Lung (tissue), 13 donors: ENCODE results near the gene HTT. TPM values are rescaled to one million over a fixed set of nuclear protein-coding genes. Genes with fewer than 3 reads are reported as not detected.
A peak's percentile ranks its signal among the peaks of the same experiment; 100 is the strongest.

Source experiments
- ATAC-seq: fragments of 200-7000 bp; cut with Tn5 transposase; one replicate; pipeline ENCODE4 v1.9.1; 2020; ENCODE audit warnings: moderate number of reproducible peaks; ENCODE audit not compliant: insufficient read depth, low FRiP score
- DNase-seq, 3 donors: peaks; one replicate each; pipeline ENCODE4 v3.0.0-alpha.2; 2013 to 2017
- H3K27ac ChIP-seq, 2 donors: one replicate each; pipeline ENCODE4 v1.5.1; 2013; ENCODE audit warnings: mild to moderate bottlenecking in 2 of 2, moderate library complexity in 2 of 2, control low read depth in 1 of 2, inconsistent platforms in 1 of 2, low read depth in 1 of 2, low read length in 1 of 2
- H3K27me3 ChIP-seq, 3 donors: one replicate each; pipeline ENCODE4 v1.5.1; 2013; ENCODE audit warnings: low read length in 2 of 3; ENCODE audit not compliant: control insufficient read depth in 3 of 3, insufficient read depth in 3 of 3
- H3K36me3 ChIP-seq, 4 donors: one replicate each; pipeline ENCODE4 v1.5.1; 2013; ENCODE audit warnings: low read length in 4 of 4, mild to moderate bottlenecking in 1 of 4, moderate library complexity in 1 of 4; ENCODE audit not compliant: control insufficient read depth in 4 of 4, insufficient read depth in 4 of 4
- H3K4me1 ChIP-seq, 5 donors: one replicate each; pipeline ENCODE4 v1.5.1; 2013; ENCODE audit warnings: low read length in 5 of 5, mild to moderate bottlenecking in 2 of 5, moderate library complexity in 1 of 5; ENCODE audit not compliant: control insufficient read depth in 5 of 5, insufficient read depth in 5 of 5
- H3K4me3 ChIP-seq: one replicate; pipeline ENCODE4 v1.5.1; 2013; ENCODE audit warnings: mild to moderate bottlenecking, control low read depth, moderate library complexity
- H3K9ac ChIP-seq, 2 donors: one replicate each; pipeline ENCODE4 v1.5.1; 2013; ENCODE audit warnings: low read length in 2 of 2, control low read depth in 1 of 2; ENCODE audit not compliant: insufficient read depth in 1 of 2
- H3K9me3 ChIP-seq, 4 donors: one replicate each; pipeline ENCODE4 v1.5.1; 2013; ENCODE audit warnings: low read length in 3 of 4, mild to moderate bottlenecking in 1 of 4, moderate library complexity in 1 of 4; ENCODE audit not compliant: control insufficient read depth in 4 of 4, insufficient read depth in 3 of 4
- CTCF ChIP-seq: IDR thresholded peaks from 2 replicates; pipeline ENCODE4 v1.5.1; 2012; ENCODE audit warnings: mild to moderate bottlenecking; ENCODE audit errors: control extremely low read depth, extremely low read depth
- WGBS, 2 donors: extraction: QIAGEN DNeasy Blood & Tissue Kit; methylation state at CpG; one replicate each; pipeline ENCODE4 v1.1.7; 2013; 5-methylcytosine and 5-hydroxymethylcytosine counted together
- polyA plus RNA-seq, 2 donors: library from polyadenylated mRNA; stranded (reverse); fragments of 200-250 nt; gene quantifications; one replicate each; pipeline ENCODE4 v1.2.1, GENCODE V29; 2013
- small RNA-seq: library from RNA; depleted of rRNA; stranded (forward); fragments of <200 nt; gene quantifications from one replicate; pipeline ENCODE3, GENCODE V24; 2014; ENCODE audit warnings: low replicate concordance
- total RNA-seq, 2 donors: library from RNA; depleted of rRNA in 1 of 2; stranded (reverse); fragments of >200 nt in 1 of 2; gene quantifications; one replicate each; pipeline ENCODE4 v1.2.1, GENCODE V29; 2014 to 2021
- donor health status: control.
- donor health status: control.
- donor health status: Bipolar disorder and iron deficiency.
- donor health status: healthy.
- donor health status: DM: yes; HTN: yes; CAD: no.

HTT gene
- total and polyA plus RNA-seq, 4 donors, result 17.0 to 109 (median 48.4) TPM

GRCh38 chr4:3292571-3293400, 218.3 kb downstream of the HTT start, which contains the start of gene RGS12:
Gene RGS12, plus strand, starts transcription at chr4:3293021. Its CDS starts 23,150 bp downstream, at chr4:3316171.
- ATAC-seq, result peak; percentile 94
- Histone ChIP-seq H3K27me3 (no peaks in the 10 kb centered on the region), H3K27ac (peak within 1 kb of the TSS; percentile 88 to 96), H3K9ac (peak within 1 kb of the TSS; percentile 82 to 89), H3K36me3 (peaks cover 0 to 14% (median 0%) of the 10 kb centered on the region in 4 donors), H3K4me1 (peaks cover 0 to 26% (median 5%) of the 10 kb centered on the region in 5 donors), H3K9me3 (peaks cover 0 to 2% (median under 1%) of the 10 kb centered on the region in 4 donors), H3K4me3 (peak within 1 kb of the TSS; percentile 70)
- DNase-seq, result peak; percentile 95 to 97 (median 97)
- TF ChIP-seq CTCF, result no peak
- 1 to 2% methylated on average over 22 to 121 of the region's 121 CpGs for WGBS, 2 donors

Small RNAs within 50 kb of the gene (small RNA-seq; reads per million reads assigned to genes)
- gene RF02134 (not detected), gene RF02135 (not detected), gene RNU6-204P (not detected)

Other genes with a start within 250 kb of the HTT start
- 100 to 1,000 TPM; 300 to 400 TPM for gene ADD1, start 230.8 kb upstream of the HTT start, total RNA-seq
- gene ADD1, start 230.8 kb upstream of the HTT start, polyA plus RNA-seq, result 100 to 1,000 TPM; 127 to 237 TPM
- 10 to 100 TPM; 13.3 to 25.4 TPM for gene NOP14, start 111.3 kb upstream of the HTT start, total RNA-seq
- 10 to 100 TPM; 18.9 to 20.4 TPM for gene NOP14, start 111.3 kb upstream of the HTT start, polyA plus RNA-seq
- gene GRK4, start 111.1 kb upstream of the HTT start, total RNA-seq, result 1 to 10 TPM; 4.6 to 6.7 TPM
- 1 to 10 TPM; 1.8 to 1.9 TPM for gene GRK4, start 111.1 kb upstream of the HTT start, polyA plus RNA-seq
- gene HTT-AS, start 143 bp upstream of the HTT start, total RNA-seq, result not detected
- gene HTT-AS, start 143 bp upstream of the HTT start, polyA plus RNA-seq, result not detected
- gene MSANTD1, start 174.5 kb downstream of the HTT start, total RNA-seq, result 1 to 10 TPM; 1.1 to 1.4 TPM
- under 1 TPM; 0.35 to 0.63 TPM for gene MSANTD1, start 174.5 kb downstream of the HTT start, polyA plus RNA-seq
- 10 to 100 TPM; 39.1 to 76.6 TPM for gene RGS12, start 218.3 kb downstream of the HTT start, total RNA-seq
- 10 to 100 TPM; 15.4 to 50.8 TPM for gene RGS12, start 218.3 kb downstream of the HTT start, polyA plus RNA-seq